HCT116 (cell line): ENCODE results near the gene ENTPD8.

Source experiments
- CEBPB ChIP-seq: IDR thresholded peaks from 2 replicates; pipeline ENCODE4 v1.6.1; 2012; ENCODE audit warnings: low read depth
- CTCF ChIP-seq, 3 experiments: fragments of 200-600 bp in 1 of 3; sonication (generic) in 1 of 3; IDR thresholded peaks in 2 of 3; conservative IDR thresholded peaks in 1 of 3; 2 replicates each; pipeline ENCODE4 v1.5.1; 2012 to 2017; ENCODE audit warnings: low read depth in 2 of 3, low read length in 2 of 3, antibody characterized with exemption in 1 of 3, borderline replicate concordance in 1 of 3, control low read depth in 1 of 3, mild to moderate bottlenecking in 1 of 3, mixed read lengths in 1 of 3, mixed run types in 1 of 3, moderate library complexity in 1 of 3; ENCODE audit not compliant: insufficient read depth in 1 of 3
- ELF1 ChIP-seq: IDR thresholded peaks from 2 replicates; pipeline ENCODE4 v1.6.1; 2012; ENCODE audit warnings: low read depth, borderline replicate concordance
- EZH2phosphoT487 ChIP-seq: fragments of 200-600 bp; IDR thresholded peaks from 2 replicates; pipeline ENCODE4 v1.6.1; 2018; ENCODE audit warnings: antibody characterized with exemption, borderline replicate concordance
- MAX ChIP-seq: IDR thresholded peaks from 2 replicates; pipeline ENCODE4 v1.6.1; 2012
- POLR2A ChIP-seq: IDR thresholded peaks from 2 replicates; pipeline ENCODE4 v1.7.0; 2011; ENCODE audit warnings: borderline replicate concordance; ENCODE audit not compliant: insufficient read depth, insufficient read length; ENCODE audit errors: extremely low read depth
- ZFX ChIP-seq: fragments of 450-650 bp; IDR thresholded peaks from 2 replicates; pipeline ENCODE4 v1.6.1; 2017

GRCh38 chr9:137431416-137431931 is 9.7 kb downstream of the ENTPD8 start:
- TF ChIP-seq EZH2phosphoT487 (no peak), POLR2A (no peak), CTCF (IDR thresholded peaks at IDR 0.05 in 2 of 3, conservative IDR thresholded peaks at IDR 0.05 in 1 of 3; ENCODE audit: borderline replicate concordance in 1 of 3, insufficient read depth in 1 of 3, low read depth in 2 of 3, low read length in 2 of 3) (no peak), CEBPB (no peak), ZFX (no peak), ELF1 (no peak), MAX (no peak)
